Astrocyte of the spinal cord (primary cell): Measurements from ENCODE around the gene ATAD3A.

Source experiments
- DNase-seq: peaks from one replicate; pipeline ENCODE4 v3.0.0; 2011; ENCODE audit warnings: low read depth, low spot score
- H3K4me3 ChIP-seq: 2 replicates; pipeline ENCODE4 v1.5.1; 2011; ENCODE audit warnings: low read depth, mild to moderate bottlenecking, low read length, moderate library complexity
- in situ Hi-C: cut with HindIII; loops from 2 replicates; pipeline ENCODE4 v1.10.0; 2017; ENCODE audit warnings: low sequenced_read_pairs
- TF ChIP-seq, protein P1 (sequence below): IDR thresholded peaks from 2 replicates; pipeline ENCODE4 v1.5.1; 2012; ENCODE audit warnings: low read depth, mild to moderate bottlenecking, low read length, inconsistent platforms

The ATAD3A gene

GRCh38 chr1:1535201-1536018, 23.4 kb downstream of the ATAD3A start:
- TF ChIP-seq, protein P1, sequence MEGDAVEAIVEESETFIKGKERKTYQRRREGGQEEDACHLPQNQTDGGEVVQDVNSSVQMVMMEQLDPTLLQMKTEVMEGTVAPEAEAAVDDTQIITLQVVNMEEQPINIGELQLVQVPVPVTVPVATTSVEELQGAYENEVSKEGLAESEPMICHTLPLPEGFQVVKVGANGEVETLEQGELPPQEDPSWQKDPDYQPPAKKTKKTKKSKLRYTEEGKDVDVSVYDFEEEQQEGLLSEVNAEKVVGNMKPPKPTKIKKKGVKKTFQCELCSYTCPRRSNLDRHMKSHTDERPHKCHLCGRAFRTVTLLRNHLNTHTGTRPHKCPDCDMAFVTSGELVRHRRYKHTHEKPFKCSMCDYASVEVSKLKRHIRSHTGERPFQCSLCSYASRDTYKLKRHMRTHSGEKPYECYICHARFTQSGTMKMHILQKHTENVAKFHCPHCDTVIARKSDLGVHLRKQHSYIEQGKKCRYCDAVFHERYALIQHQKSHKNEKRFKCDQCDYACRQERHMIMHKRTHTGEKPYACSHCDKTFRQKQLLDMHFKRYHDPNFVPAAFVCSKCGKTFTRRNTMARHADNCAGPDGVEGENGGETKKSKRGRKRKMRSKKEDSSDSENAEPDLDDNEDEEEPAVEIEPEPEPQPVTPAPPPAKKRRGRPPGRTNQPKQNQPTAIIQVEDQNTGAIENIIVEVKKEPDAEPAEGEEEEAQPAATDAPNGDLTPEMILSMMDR: no peak

DNA sequence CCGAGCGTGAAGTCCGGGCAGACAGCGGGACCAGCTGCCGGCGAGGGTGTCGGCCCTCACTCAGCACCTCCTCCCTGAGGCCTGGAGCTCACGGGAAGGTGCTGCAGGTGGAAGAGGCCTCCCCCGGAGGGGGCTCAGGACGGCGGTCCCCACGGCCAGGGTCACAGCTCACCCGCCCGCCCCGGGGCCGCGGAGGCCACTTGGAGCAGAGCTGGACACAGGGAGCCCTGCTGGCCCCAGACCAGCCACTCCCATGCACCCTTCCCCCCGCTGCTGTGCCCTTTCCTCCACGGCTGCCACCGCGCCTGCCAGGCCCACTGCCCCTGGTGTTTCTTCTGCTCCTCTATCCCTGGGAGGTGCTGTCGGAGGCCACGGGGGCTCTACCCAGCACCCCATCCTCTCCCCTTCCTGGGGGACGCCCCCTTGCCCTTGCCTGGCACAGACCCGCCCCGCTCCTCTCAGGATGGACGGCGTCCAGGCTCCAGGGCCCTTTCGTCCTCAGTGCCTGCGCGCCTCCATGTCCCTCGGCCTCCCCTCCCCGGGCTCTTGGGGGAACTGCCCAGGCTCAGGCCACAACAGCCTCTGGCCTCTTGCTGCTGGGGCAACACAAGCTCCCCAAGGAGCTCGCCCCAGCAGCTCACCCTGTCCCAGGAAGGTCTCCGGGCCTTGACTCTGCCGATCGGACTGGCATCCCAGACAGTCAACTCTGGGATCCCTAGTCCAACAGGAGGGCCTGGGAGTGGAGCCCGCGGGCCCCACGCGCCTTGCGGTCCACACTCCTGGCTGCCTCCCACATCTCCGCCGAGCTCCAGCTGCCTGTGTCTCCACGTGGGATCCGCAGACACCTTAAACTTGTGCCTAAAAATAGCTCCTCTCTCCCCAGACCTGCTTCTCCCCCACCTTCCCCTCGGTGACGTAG, 24.3 kb downstream of the ATAD3A start:
- TF ChIP-seq, protein P1: no peak
- in situ Hi-C loops: no loop called here
- no peak overlapping the region for H3K4me3 ChIP-seq
- DNase-seq: no peak

More at GRCh38 chr1:1535201-1536018, 23.4 kb downstream of the ATAD3A start:
- in situ Hi-C loops: no loop called here
- DNase-seq: no peak
- H3K4me3 ChIP-seq: no peak overlapping the region

- in situ Hi-C loops: no loop called here
- no peak for DNase-seq
- TF ChIP-seq, protein P1: no peak
- no peak overlapping the region for H3K4me3 ChIP-seq
Measured at GRCh38 chr1:1536938-1537546, 25.1 kb downstream of the ATAD3A start.

- no peak overlapping the region for H3K4me3 ChIP-seq
- DNase-seq: no peak
- TF ChIP-seq, protein P1: no peak
- in situ Hi-C loops: no loop called here
Measured at GRCh38 chr1:1537626-1538250, 25.8 kb downstream of the ATAD3A start.

DNA sequence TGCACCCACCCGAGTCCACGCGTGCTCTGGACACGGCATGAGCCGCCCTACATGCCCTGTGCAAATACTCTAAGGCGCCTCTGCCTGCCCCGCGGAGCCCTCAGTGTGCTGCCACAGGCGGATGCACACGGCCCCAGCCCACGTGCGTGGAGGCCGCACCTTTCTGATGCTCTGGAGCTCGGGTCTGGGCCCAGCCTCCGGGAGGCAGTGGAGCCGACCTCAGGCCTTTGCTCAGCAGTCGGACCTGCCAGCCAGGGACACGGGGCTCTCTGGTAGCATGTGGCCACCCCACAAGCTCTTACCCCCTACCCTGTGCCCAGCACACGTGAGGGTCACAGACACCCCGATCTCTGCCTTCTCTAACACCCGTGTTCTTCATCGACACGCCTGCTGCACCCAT, 26.4 kb downstream of the ATAD3A start:
- DNase-seq: no peak
- in situ Hi-C loops: no loop called here
- no peak overlapping the region for H3K4me3 ChIP-seq
- TF ChIP-seq, protein P1: no peak

- in situ Hi-C loops: no loop called here
- H3K4me3 ChIP-seq: peak overlapping the region; percentile 51
Measured at GRCh38 chr1:1538989-1539309, 27.0 kb downstream of the ATAD3A start.

More at GRCh38 chr1:1538989-1539309, 27.0 kb downstream of the ATAD3A start:
- no peak for DNase-seq
- TF ChIP-seq, protein P1: no peak
